SK-N-SH (cell line): ENCODE data around the gene PLD2. TPM values are rescaled to one million over a fixed set of nuclear protein-coding genes. Genes with fewer than 3 reads are reported as not detected.

ENCODE experiments used
- CTCF ChIA-PET: fragments of 300-600, 350-600 bp; formaldehyde crosslinking; extraction: SDS; loops from one replicate; lab custom pipeline; 2021; lab: Yijun Ruan, JAX
- POLR2A ChIA-PET: fragments of 350-600 bp; sonication (Branson Sonifier 250); formaldehyde crosslinking; extraction: SDS; loops from one replicate; lab custom pipeline; 2020; ENCODE audit warnings: antibody characterized with exemption, inconsistent platforms; lab: Yijun Ruan, JAX
- DNase-seq: peaks from one replicate; pipeline ENCODE4 v3.0.0; 2012
- H2AFZ ChIP-seq: fragments of 200-600 bp; sonication (generic); 2 replicates; pipeline ENCODE4 v1.8.1; 2016; ENCODE audit warnings: antibody characterized with exemption, mild to moderate bottlenecking, low read depth
- H3F3A ChIP-seq: fragments of 200-600 bp; sonication (generic); replicated peaks from 2 replicates; pipeline ENCODE3; 2016; ENCODE audit warnings: antibody characterized with exemption, mild to moderate bottlenecking; ENCODE audit not compliant: insufficient read depth
- H3K27ac ChIP-seq, 2 experiments: fragments of 200-500 bp in 1 of 2; fragments of 200-600 bp in 1 of 2; sonication (Bioruptor generic) in 1 of 2; sonication (generic), shearing (Covaris generic) in 1 of 2; 2 replicates each; pipeline versions ENCODE4 v1.5.1 to v1.6.1; 2014 to 2016; ENCODE audit warnings: low read depth in 2 of 2, inconsistent platforms in 1 of 2, low read length in 1 of 2, mild to moderate bottlenecking in 1 of 2, mixed read lengths in 1 of 2
- H3K27me3 ChIP-seq: fragments of 200-600 bp; sonication (generic), shearing (Covaris generic); 2 replicates; pipeline ENCODE4 v1.6.1; 2016; ENCODE audit warnings: mixed run types; ENCODE audit not compliant: insufficient read depth
- H3K36me3 ChIP-seq, 2 experiments: fragments of 200-500 bp in 1 of 2; fragments of 200-600 bp in 1 of 2; sonication (Bioruptor generic) in 1 of 2; sonication (generic) in 1 of 2; replicated peaks in 1 of 2; 2 replicates each; pipeline versions ENCODE3 to v1.5.1; 2014 to 2016; ENCODE audit warnings: low read length in 1 of 2, mild to moderate bottlenecking in 1 of 2; ENCODE audit not compliant: insufficient read depth in 2 of 2, control insufficient read depth in 1 of 2
- H3K4me1 ChIP-seq, 2 experiments: fragments of 200-500 bp in 1 of 2; fragments of 200-600 bp in 1 of 2; sonication (Bioruptor generic) in 1 of 2; sonication (generic), shearing (Covaris generic) in 1 of 2; 2 replicates each; pipeline versions ENCODE4 v1.5.1 to v1.6.1; 2014 to 2016; ENCODE audit warnings: low read depth in 1 of 2, low read length in 1 of 2, mixed run types in 1 of 2; ENCODE audit not compliant: insufficient read depth in 2 of 2, control insufficient read depth in 1 of 2
- H3K4me2 ChIP-seq: fragments of 200-600 bp; sonication (generic), shearing (Covaris generic); 2 replicates; pipeline ENCODE4 v1.6.1; 2017; ENCODE audit warnings: mixed run types
- H3K4me3 ChIP-seq, 2 experiments: fragments of 200-500 bp in 1 of 2; fragments of 200-600 bp in 1 of 2; sonication (Bioruptor generic) in 1 of 2; sonication (generic), shearing (Covaris generic) in 1 of 2; 2 replicates each; pipeline versions ENCODE4 v1.5.1 to v1.8.1; 2014 to 2016; ENCODE audit warnings: low read depth in 2 of 2, inconsistent platforms in 1 of 2, low read length in 1 of 2, mild to moderate bottlenecking in 1 of 2, mixed read lengths in 1 of 2, moderate library complexity in 1 of 2
- H3K79me2 ChIP-seq: fragments of 200-600 bp; sonication (generic); 2 replicates; pipeline ENCODE4 v1.8.1; 2017; ENCODE audit warnings: mild to moderate bottlenecking; ENCODE audit not compliant: insufficient read depth
- H3K9ac ChIP-seq: fragments of 200-600 bp; sonication (generic); 2 replicates; pipeline ENCODE4 v1.6.1; 2017; ENCODE audit warnings: mixed run types
- H3K9me2 ChIP-seq: fragments of 200-600 bp; sonication (generic); 2 replicates; pipeline ENCODE4 v1.6.1; 2017; ENCODE audit warnings: mixed run types
- H3K9me3 ChIP-seq: fragments of 200-600 bp; sonication (generic); 2 replicates; pipeline ENCODE4 v1.6.1; 2017; ENCODE audit warnings: mixed run types, mild to moderate bottlenecking, moderate library complexity
- H4K20me1 ChIP-seq: fragments of 200-600 bp; sonication (generic); 2 replicates; pipeline ENCODE4 v1.6.1; 2017; ENCODE audit warnings: mild to moderate bottlenecking, mixed run types; ENCODE audit not compliant: insufficient read depth
- CHD2 ChIP-seq: fragments of 150-350 bp; IDR thresholded peaks from 2 replicates; pipeline ENCODE4 v1.6.1; 2018; ENCODE audit warnings: low read length; ENCODE audit not compliant: partially characterized antibody
- CTCF ChIP-seq: fragments of 200-600 bp; sonication (generic); IDR thresholded peaks from 2 replicates; pipeline ENCODE4 v1.6.1; 2017; ENCODE audit warnings: antibody characterized with exemption, mild to moderate bottlenecking, moderate library complexity
- ELF1 ChIP-seq: IDR thresholded peaks from 2 replicates; pipeline ENCODE4 v1.4.0; 2012
- FOSL2 ChIP-seq: IDR thresholded peaks from 2 replicates; pipeline ENCODE4 v1.4.0; 2012; ENCODE audit warnings: low read depth, mild to moderate bottlenecking, moderate library complexity, borderline replicate concordance
- MAX ChIP-seq: IDR thresholded peaks from 2 replicates; pipeline ENCODE4 v1.4.0; 2012; ENCODE audit warnings: low read depth
- NFIC ChIP-seq: IDR thresholded peaks from 2 replicates; pipeline ENCODE4 v1.4.0; 2012; ENCODE audit warnings: borderline replicate concordance
- POLR2AphosphoS5 ChIP-seq: IDR thresholded peaks from 2 replicates; pipeline ENCODE4 v1.6.1; 2012; ENCODE audit warnings: low read depth, low read length
- REST ChIP-seq: IDR thresholded peaks from 2 replicates; pipeline ENCODE4 v1.6.1; 2012; ENCODE audit warnings: mild to moderate bottlenecking, low read depth, low read length, moderate library complexity
- RXRA ChIP-seq: IDR thresholded peaks from 2 replicates; pipeline ENCODE4 v1.4.0; 2012; ENCODE audit warnings: low read depth, mild to moderate bottlenecking, borderline replicate concordance
- TEAD4 ChIP-seq: IDR thresholded peaks from 2 replicates; pipeline ENCODE4 v1.4.0; 2012; ENCODE audit warnings: mild to moderate bottlenecking, borderline replicate concordance; ENCODE audit not compliant: insufficient read depth
- USF1 ChIP-seq: IDR thresholded peaks from 2 replicates; pipeline ENCODE4 v1.4.0; 2012; ENCODE audit warnings: low read depth, borderline replicate concordance
- USF2 ChIP-seq: fragments of 150-350 bp; IDR thresholded peaks from 2 replicates; pipeline ENCODE4 v1.6.1; 2017; ENCODE audit warnings: antibody characterized with exemption, low read length, low read depth, borderline replicate concordance
- WGBS: methylation state at CpG from one replicate; pipeline ENCODE4 v1.1.6; 2017; ENCODE audit warnings: low lambda C conversion rate; 5-methylcytosine and 5-hydroxymethylcytosine counted together
- polyA plus RNA-seq, 3 experiments: library from polyadenylated mRNA; depleted of rRNA; stranded (reverse); fragments of >200 nt; gene quantifications; 2 replicates each; pipeline ENCODE4 v1.2.3, GENCODE V29; 2012

Gene PLD2
- polyA plus RNA-seq, 1 of the 3 experiments (the other 2 are of a cell fraction), result 42.5 TPM

GRCh38 chr17:4845118-4845517 is 38.2 kb downstream of the PLD2 start:
- Histone ChIP-seq H3K9ac (no peak overlapping the region), H3K79me2 (peaks cover 94% of the 10 kb centered on the region), H4K20me1 (peaks cover 70% of the 10 kb centered on the region), H3K36me3 (no peaks in the 10 kb centered on the region), H3K4me1 (0 out of 4 replicates have a peak, but pooled peaks cover 0 to under 1% of the 10 kb centered on the region in 2 experiments)
- POLR2A ChIA-PET, result no interaction called here
- no peak for TF ChIP-seq CHD2
- TF ChIP-seq MAX, result no peak
- TF ChIP-seq FOSL2, result no peak
- TF ChIP-seq POLR2AphosphoS5, result no peak
- TF ChIP-seq RXRA, result no peak
- no peak for TF ChIP-seq USF2
- TF ChIP-seq NFIC, result no peak
- no peak for TF ChIP-seq ELF1
- TF ChIP-seq, all 33 proteins: peak for 0
- WGBS, result 92% methylated on average over 5 of the region's 5 CpGs
- Histone ChIP-seq H3K9me2 (no peaks in the 10 kb centered on the region), H3F3A (no peaks in the 10 kb centered on the region), H2AFZ (no peak overlapping the region), H3K27ac (no peak overlapping the region), H3K4me3 (no peak overlapping the region), H3K27me3 (no peaks in the 10 kb centered on the region), H3K9me3 (no peaks in the 10 kb centered on the region), H3K4me2 (no peak overlapping the region)
- CTCF ChIA-PET, result interaction anchor here (0.8 to 2.4 kb wide), 4 partner anchors 36 to 56 kb away, joined by 3 to 5 read pairs (median 4); partner anchors contain the start of gene GLTPD2
- no peak for DNase-seq

- WGBS, result 88% methylated on average over 13 of the region's 13 CpGs
- H3K4me3 ChIP-seq, result no peak overlapping the region
- CTCF ChIA-PET, result interaction anchor here (1.2 to 1.7 kb wide), 2 partner anchors 9 to 57 kb away, joined by 3 to 7 read pairs; no protein-coding TSS in a partner anchor
- H3K27me3 ChIP-seq, result no peaks in the 10 kb centered on the region
- TF ChIP-seq RXRA (no peak), REST (no peak), USF1 (no peak), POLR2AphosphoS5 (no peak), TEAD4 (no peak), CTCF (no peak)
- TF ChIP-seq, all 33 proteins: peak for 0
- Histone ChIP-seq H3K9ac (no peak overlapping the region), H3K36me3 (no peaks in the 10 kb centered on the region), H3K9me3 (no peaks in the 10 kb centered on the region), H3K4me2 (no peak overlapping the region), H4K20me1 (peaks cover 71% of the 10 kb centered on the region), H3F3A (peaks cover 8% of the 10 kb centered on the region), H3K27ac (no peak overlapping the region), H3K9me2 (no peaks in the 10 kb centered on the region), H3K4me1 (peaks cover 0 to 2% of the 10 kb centered on the region in 2 experiments; a peak in 1 of 4 replicates), H2AFZ (no peak overlapping the region), H3K79me2 (peaks cover 90% of the 10 kb centered on the region)
- POLR2A ChIA-PET, result no interaction called here
- no peak for DNase-seq
Observed at GRCh38 chr17:4846635-4847390, 39.9 kb downstream of the PLD2 start.
